GM12872 (cell line): ENCODE measurements around the gene EPB41L1.

ENCODE experiments used
- TF ChIP-seq, protein P1 (sequence below): IDR thresholded peaks from 3 replicates; pipeline ENCODE4 v1.5.1; 2011; ENCODE audit warnings: low read depth, mild to moderate bottlenecking, low read length, moderate library complexity; ENCODE audit not compliant: insufficient read depth

The EPB41L1 gene

DNA sequence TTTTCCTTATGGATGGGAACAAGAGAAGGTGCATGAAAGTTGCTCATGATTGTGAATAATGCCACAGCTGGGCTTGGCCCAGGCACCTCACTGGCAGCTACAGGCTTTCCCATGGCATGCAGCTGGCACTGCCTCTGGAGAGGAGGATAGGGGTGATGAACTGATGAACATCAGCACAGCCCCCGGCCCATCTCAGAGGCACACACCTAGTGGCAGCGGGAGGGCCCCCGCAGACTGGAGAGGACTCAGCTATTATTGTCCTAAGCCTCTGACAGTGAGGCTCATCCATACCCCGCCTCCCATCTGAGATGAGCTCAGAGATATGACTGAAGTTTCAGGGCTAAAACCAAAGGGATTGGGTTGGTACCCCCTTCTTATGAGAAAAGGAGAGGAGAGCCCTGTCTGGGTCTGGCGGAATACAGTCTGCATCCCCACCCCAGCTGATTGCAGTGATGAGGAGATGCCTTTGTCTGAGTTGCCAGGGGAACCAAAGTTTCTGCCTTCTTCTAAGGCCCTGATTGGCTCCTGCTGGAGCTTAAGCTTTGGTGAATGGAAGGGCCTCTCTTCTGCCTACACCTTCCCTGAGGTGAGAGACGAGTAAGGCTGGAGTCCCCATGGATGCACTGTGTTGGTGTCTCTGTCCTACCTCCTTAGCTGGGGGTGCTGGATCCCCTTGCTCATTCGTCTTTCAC is 27.6 kb upstream of the EPB41L1 start:
- TF ChIP-seq, protein P1, sequence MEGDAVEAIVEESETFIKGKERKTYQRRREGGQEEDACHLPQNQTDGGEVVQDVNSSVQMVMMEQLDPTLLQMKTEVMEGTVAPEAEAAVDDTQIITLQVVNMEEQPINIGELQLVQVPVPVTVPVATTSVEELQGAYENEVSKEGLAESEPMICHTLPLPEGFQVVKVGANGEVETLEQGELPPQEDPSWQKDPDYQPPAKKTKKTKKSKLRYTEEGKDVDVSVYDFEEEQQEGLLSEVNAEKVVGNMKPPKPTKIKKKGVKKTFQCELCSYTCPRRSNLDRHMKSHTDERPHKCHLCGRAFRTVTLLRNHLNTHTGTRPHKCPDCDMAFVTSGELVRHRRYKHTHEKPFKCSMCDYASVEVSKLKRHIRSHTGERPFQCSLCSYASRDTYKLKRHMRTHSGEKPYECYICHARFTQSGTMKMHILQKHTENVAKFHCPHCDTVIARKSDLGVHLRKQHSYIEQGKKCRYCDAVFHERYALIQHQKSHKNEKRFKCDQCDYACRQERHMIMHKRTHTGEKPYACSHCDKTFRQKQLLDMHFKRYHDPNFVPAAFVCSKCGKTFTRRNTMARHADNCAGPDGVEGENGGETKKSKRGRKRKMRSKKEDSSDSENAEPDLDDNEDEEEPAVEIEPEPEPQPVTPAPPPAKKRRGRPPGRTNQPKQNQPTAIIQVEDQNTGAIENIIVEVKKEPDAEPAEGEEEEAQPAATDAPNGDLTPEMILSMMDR = no peak

DNA sequence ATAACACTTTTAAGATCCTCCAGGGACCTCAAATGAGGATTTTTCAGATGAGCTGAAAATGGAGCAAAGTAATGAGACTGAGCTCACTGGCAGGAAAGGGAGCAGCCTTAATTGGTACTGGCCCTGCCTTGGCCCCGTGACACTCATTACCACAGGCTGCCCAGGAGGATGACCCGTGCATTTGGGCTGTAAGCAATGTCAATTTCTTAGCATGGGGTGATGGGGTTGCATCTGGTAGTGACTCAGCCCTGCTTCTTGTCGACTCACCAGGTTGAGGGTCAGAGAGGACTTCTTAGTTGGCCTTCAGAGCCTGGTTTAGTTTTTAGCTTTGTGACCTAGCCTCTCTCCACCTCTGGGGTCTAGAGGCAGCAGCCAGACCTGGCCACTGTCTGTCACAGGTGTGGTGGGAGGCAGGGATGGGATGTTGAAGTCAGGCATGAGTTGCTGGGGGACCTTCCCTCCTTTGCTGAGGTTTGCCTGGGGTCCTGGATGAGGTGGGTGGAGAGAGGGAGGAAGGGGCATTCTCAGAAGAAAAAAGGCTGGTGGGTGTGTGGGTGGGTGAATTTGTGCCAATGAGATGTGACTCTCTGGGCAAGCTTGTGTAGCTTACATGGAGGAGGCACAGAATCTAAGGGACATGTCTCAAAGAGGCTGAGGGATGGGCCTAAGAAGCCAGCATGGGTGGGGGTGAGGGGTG is 25.9 kb upstream of the EPB41L1 start:
- TF ChIP-seq, protein P1 = no peak

DNA sequence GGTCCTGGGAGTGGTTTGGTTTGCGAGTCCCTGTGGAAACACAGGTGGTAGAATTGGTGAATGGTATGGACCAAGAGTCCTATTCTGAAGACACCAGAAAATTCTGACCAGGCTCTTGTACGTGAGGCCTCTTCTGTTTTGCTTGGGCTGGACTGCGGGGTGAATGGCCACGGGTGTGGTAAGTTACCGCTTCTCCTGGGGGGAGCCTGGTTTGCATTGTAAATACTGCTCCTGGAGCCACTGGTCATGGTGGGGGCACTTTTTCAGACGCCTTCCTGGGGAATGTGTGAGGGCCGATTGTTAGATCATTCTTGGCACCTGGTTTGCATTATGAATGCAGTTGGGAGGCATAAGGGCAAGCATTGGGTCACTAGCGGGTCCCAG is 25.4 kb upstream of the EPB41L1 start:
- TF ChIP-seq, protein P1 = no peak

DNA sequence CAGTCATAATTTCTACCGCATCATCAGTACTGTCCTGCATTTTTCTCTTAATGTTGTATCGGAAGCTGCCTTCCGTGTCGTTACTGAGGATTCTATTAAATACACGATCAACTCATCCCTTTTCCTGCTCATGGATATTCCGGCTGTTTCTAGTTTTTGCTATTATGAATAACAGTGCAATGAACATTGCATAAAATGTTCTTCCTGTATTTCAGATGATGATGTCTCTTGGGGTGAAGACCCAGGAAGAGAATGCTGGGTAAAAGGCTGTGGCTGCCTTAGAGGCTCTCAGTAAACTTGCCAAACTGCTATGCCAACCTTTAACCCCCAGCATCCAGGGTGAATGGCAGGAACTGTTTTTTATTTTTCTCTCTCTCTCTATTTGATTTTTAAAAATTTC is 24.1 kb upstream of the EPB41L1 start:
- TF ChIP-seq, protein P1 = no peak

DNA sequence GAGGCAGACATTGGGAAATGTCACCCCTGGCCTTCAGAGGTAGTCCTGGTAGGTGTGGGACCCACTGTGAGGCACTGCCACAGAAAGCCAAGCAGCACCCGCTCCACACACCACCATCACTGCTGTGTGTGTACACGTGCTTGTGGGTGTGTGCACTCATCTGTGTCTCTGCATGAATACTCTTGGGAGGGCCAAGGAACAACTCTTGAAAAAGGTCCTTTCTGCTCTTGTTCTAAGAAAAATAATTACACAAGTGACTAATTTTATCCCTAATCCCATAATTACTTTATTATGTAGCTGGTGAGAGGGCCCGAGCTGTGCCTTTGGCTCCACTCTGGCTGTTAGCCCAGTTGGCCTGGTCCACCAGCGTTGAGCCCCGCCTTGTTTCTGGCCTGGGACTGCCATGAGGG is 21.7 kb upstream of the EPB41L1 start:
- TF ChIP-seq, protein P1 = no peak

DNA sequence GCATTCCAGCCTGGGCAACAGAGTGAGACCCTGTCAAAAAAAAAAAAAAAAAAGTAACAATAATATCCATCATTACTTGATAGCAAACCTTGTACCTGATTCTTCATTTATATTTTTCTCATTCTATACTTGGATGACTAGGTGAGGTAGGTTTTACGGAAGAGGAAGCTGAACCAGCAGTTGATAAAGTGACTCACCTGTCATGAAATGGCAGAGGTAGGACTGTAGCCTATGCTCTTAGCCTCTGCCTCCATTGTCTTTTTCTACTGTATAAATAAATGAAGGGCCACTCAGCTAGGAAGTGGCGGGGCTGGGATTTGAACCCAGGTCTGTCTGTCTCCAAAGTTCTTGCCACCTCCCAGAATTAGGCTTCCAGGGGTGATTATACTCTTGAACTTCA is 20.7 kb upstream of the EPB41L1 start:
- TF ChIP-seq, protein P1 = no peak

DNA sequence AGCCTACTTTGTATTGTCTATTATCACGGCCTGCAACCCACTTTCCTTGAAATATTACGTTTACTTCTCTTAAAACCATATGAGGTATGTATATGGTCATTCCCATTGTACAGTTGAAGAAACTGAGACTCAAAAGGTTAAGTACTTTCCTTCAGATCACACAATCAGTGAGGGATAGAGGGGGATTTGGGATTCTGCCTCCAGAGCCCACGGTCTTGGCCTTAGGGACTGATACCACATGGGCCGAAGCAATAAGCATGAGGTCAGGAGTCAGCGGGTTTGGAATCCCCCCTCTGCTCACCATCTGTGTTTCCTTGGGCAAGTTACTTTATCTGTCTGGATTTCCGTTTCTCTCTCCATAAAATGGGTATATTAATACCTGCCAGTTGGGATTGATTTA is 19.4 kb upstream of the EPB41L1 start:
- TF ChIP-seq, protein P1 = no peak
